Pancreas (tissue), 10 donors: ENCODE measurements around the gene PPP3R1. TPM values are rescaled to one million over a fixed set of nuclear protein-coding genes. Genes with fewer than 3 reads are reported as not detected.

Experiments
- ATAC-seq, 4 donors: fragments of 200-7000 bp; cut with Tn5 transposase; one replicate each; pipeline versions ENCODE4 v1.8.0 to v1.9.1; 2020; ENCODE audit warnings: mild to moderate bottlenecking in 4 of 4, moderate library complexity in 4 of 4
- DNase-seq, 6 donors: peaks; one replicate each; pipeline ENCODE4 v3.0.0-alpha.2; 2020
- FAIRE-seq: peaks from 2 replicates; lab custom pipeline; 2012; peaks lifted over from hg19 to GRCh38; lab: Jason Lieb, UNC
- H3K27ac ChIP-seq, 4 donors: fragments of 200-600 bp; sonication (generic); 1 replicate in 3 of 4; 2 replicates in 1 of 4; pipeline versions ENCODE4 v1.5.0 to v1.8.0; 2020
- H3K27me3 ChIP-seq, 4 donors: fragments of 200-600 bp; one replicate each; pipeline ENCODE4 v1.8.0; 2021
- H3K36me3 ChIP-seq, 3 donors: fragments of 200-600 bp; sonication (generic) in 1 of 3; one replicate each; pipeline versions ENCODE4 v1.5.0 to v1.8.0; 2020 to 2021
- H3K4me1 ChIP-seq, 3 donors: fragments of 200-600 bp; one replicate each; pipeline ENCODE4 v1.8.0; 2021
- H3K4me3 ChIP-seq, 4 donors: fragments of 200-600 bp; sonication (generic) in 2 of 4; one replicate each; pipeline versions ENCODE4 v1.5.0 to v1.8.0; 2020 to 2021
- H3K9me3 ChIP-seq, 4 donors: fragments of 200-600 bp; one replicate each; pipeline ENCODE4 v1.8.0; 2021
- CTCF ChIP-seq, 4 donors: fragments of 200-600 bp; sonication (generic) in 3 of 4; IDR thresholded peaks; one replicate each; pipeline versions ENCODE4 v1.5.0 to v1.8.0; 2021; ENCODE audit warnings: antibody characterized with exemption in 4 of 4
- WGBS, 2 donors: extraction: QIAGEN DNeasy Blood & Tissue Kit; methylation state at CpG; one replicate each; pipeline ENCODE4 v1.1.7; 2013; 5-methylcytosine and 5-hydroxymethylcytosine counted together
- intact Hi-C, 3 donors: fragments of 100-400 bp; cut with DNase I; formaldehyde crosslinking; loops; one replicate each; pipeline versions ENCODE4 v1.11.1 to v1.14.2; 2022
- polyA plus RNA-seq, 2 donors: library from polyadenylated mRNA; stranded (reverse); fragments of 200-250 nt; gene quantifications; one replicate each; pipeline ENCODE4 v1.2.3, GENCODE V29; 2013
- total RNA-seq, 6 donors: library from RNA; stranded (reverse); fragmentation: NEBNext Ultra II Directional in 4 of 6; extraction: Animal tissue kit (Norgen Biotek cat#: 25700) in 4 of 6; gene quantifications; one replicate each; pipeline versions ENCODE4 v1.2.1 to v1.2.4, GENCODE V29; 2021 to 2023
- donor health status: healthy with polysubstance abuse.
- donor health status: DM: no; HTN: no; CAD: no; lungs with moderate emphysema.
- donor health status: DM: no; HTN: no; CAD: no.
- donor health status: control.
- donor health status: control.
- donor health status: Bipolar disorder and iron deficiency.
- donor health status: DM: yes; HTN: yes; CAD: no.
- donor health status: DM: no; HTN: no; CAD: no.
- donor health status: DM: no; HTN: no; CAD: no.
- donor health status: DM: yes; HTN: yes; CAD: no.

PPP3R1 gene
- total and polyA plus RNA-seq, 8 donors, result 6.1 to 27.4 (median 19.6) TPM

GRCh38 chr2:68223419-68223818 lies 28.9 kb downstream of the PPP3R1 start:
- Histone ChIP-seq H3K9me3 (no peaks in the 10 kb centered on the region), H3K27me3 (no peaks in the 10 kb centered on the region), H3K4me1 (peaks cover 0 to 25% (median 24%) of the 10 kb centered on the region in 3 donors), H3K27ac (no peak overlapping the region), H3K4me3 (no peak overlapping the region), H3K36me3 (no peaks in the 10 kb centered on the region)
- intact Hi-C loops, result no loop called here
- no peak for DNase-seq
- no peak for FAIRE-seq
- ATAC-seq, result no peak
- no peak for TF ChIP-seq CTCF (IDR thresholded peaks at IDR 0.05)
- WGBS, 2 donors, result 42 to 56% methylated on average over 2 of the region's 2 CpGs

GRCh38 chr2:68222287-68222686 lies 30.0 kb downstream of the PPP3R1 start:
- H3K36me3 ChIP-seq, result no peaks in the 10 kb centered on the region
- H3K27ac ChIP-seq, result no peak overlapping the region
- 97 to 98% methylated on average over 1 of the region's 1 CpG for WGBS, 2 donors
- ATAC-seq (no peak), DNase-seq (no peak), FAIRE-seq (no peak)
- H3K4me1 ChIP-seq, result peaks cover 9 to 30% (median 24%) of the 10 kb centered on the region in 3 donors
- H3K27me3 ChIP-seq, result no peaks in the 10 kb centered on the region
- H3K9me3 ChIP-seq, result no peaks in the 10 kb centered on the region
- TF ChIP-seq CTCF (IDR thresholded peaks at IDR 0.05), result no peak
- intact Hi-C loops, result no loop called here
- H3K4me3 ChIP-seq, result no peak overlapping the region

- DNase-seq (no peak), FAIRE-seq (no peak), ATAC-seq (no peak)
- Histone ChIP-seq H3K4me3 (no peak overlapping the region), H3K4me1 (peaks cover 17 to 29% (median 19%) of the 10 kb centered on the region in 3 donors), H3K27me3 (no peaks in the 10 kb centered on the region), H3K9me3 (no peaks in the 10 kb centered on the region), H3K27ac (no peak overlapping the region), H3K36me3 (no peaks in the 10 kb centered on the region)
- no peak for TF ChIP-seq CTCF (IDR thresholded peaks at IDR 0.05)
- intact Hi-C loops, result no loop called here
- 17 to 28% methylated on average over 1 of the region's 1 CpG for WGBS, 2 donors
Observed at GRCh38 chr2:68218343-68218901, 33.9 kb downstream of the PPP3R1 start.

GRCh38 chr2:68217729-68218128 lies 34.6 kb downstream of the PPP3R1 start:
- WGBS, 2 donors, result 35 to 36% methylated on average over 3 of the region's 3 CpGs
- Histone ChIP-seq H3K27me3 (no peaks in the 10 kb centered on the region), H3K9me3 (no peaks in the 10 kb centered on the region), H3K4me1 (peaks cover 17 to 29% (median 19%) of the 10 kb centered on the region in 3 donors), H3K4me3 (no peak overlapping the region), H3K36me3 (no peaks in the 10 kb centered on the region), H3K27ac (no peak overlapping the region)
- no peak for ATAC-seq
- no peak for TF ChIP-seq CTCF (IDR thresholded peaks at IDR 0.05)
- intact Hi-C loops, result no loop called here
- no peak for FAIRE-seq
- DNase-seq, result no peak

DNA sequence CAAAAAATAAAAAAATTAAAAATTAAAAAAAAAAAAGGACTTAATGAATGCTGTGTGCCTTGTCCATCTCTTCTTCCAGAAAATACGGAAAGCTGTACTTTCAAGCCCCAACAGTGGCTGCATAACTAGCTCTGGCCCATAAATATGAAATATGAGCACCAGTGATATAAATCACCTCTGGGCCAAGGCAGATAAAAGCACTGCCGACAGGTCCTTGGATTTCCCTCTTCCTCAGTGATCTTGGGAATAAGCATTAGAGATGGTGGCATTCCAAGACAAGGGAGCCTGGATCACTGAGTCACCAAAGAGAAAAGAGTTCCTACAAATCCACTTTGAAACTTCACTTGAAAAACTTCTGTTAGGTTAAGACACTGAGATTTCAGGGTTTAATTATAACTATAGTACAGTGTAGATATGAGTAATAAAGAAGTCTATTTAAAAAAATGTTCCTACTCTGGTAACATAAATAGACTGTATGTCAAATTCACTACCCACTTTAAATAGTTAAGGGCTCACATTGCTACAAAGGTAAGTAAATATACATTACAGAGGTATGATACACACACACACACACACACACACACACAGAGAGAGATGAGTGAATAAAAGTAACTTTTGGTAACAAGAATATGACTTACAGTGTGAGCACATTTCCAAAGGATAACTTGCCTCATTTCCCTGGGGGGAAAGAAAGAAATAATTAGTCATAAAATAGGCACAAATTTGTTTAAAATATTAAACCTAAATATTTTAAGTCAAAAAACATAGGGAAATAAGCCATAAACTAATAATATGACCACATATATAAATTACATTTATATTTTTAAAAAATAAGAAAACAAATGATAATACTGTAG lies 35.6 kb downstream of the PPP3R1 start:
- ATAC-seq (no peak), DNase-seq (no peak), FAIRE-seq (peak; percentile 41)
- WGBS, 2 donors, result 46 to 50% methylated on average over 2 of the region's 2 CpGs
- no peak overlapping the region for H3K27ac ChIP-seq
- no peaks in the 10 kb centered on the region for H3K9me3 ChIP-seq
- no peaks in the 10 kb centered on the region for H3K36me3 ChIP-seq
- no peaks in the 10 kb centered on the region for H3K27me3 ChIP-seq
- intact Hi-C loops, result no loop called here
- H3K4me1 ChIP-seq, result peaks cover 17 to 29% (median 19%) of the 10 kb centered on the region in 3 donors
- H3K4me3 ChIP-seq, result no peak overlapping the region
- no peak for TF ChIP-seq CTCF (IDR thresholded peaks at IDR 0.05)
